T-helper 2 cell treated with Interferon-gamma antibody and Interleukin-4, amounts not matched to agents 100 ng/mL and 5 ng/mL, for 36 hours (primary cell): ENCODE data around the gene HADHB. TPM values are rescaled to one million over a fixed set of nuclear protein-coding genes. Genes with fewer than 3 reads are reported as not detected.
"Not testable (repeated sequence)": the region's sequence is repeated elsewhere in the genome, so short reads cannot be mapped to it uniquely, and the experiment has no call there.

Experiments
- intact Hi-C: fragments of 100-400 bp; cut with micrococcal nuclease; formaldehyde crosslinking; loops from one replicate; pipeline ENCODE4 v1.15.1; 2023
- total RNA-seq: library from RNA; stranded (reverse); gene quantifications from 2 replicates; pipeline ENCODE4 v1.2.3, GENCODE V29; 2022

Gene HADHB
- total RNA-seq, 1 donor from 2014 or later: 56.9 TPM

- intact Hi-C loops: no loop called here
Measured at GRCh38 chr2:26290001-26290400, 45.3 kb downstream of the HADHB start.

GRCh38 chr2:26292646-26293045 is 47.9 kb downstream of the HADHB start:
- intact Hi-C loops: no loop called here

- intact Hi-C loops: no loop called here
Measured at GRCh38 chr2:26295511-26295910, 50.8 kb downstream of the HADHB start.

GRCh38 chr2:26297061-26297460 is 52.3 kb downstream of the HADHB start:
- intact Hi-C loops: no loop called here

- intact Hi-C loops: no loop called here
Measured at GRCh38 chr2:26298286-26298637, 53.5 kb downstream of the HADHB start.

- intact Hi-C loops: no loop called here
Measured at GRCh38 chr2:26298638-26299393, 54.1 kb downstream of the HADHB start.

- intact Hi-C loops: no loop called here
Measured at GRCh38 chr2:26299471-26300101, 54.8 kb downstream of the HADHB start.

GRCh38 chr2:26300234-26300925 is 55.6 kb downstream of the HADHB start:
- intact Hi-C loops: no loop called here

GRCh38 chr2:26302846-26303245 is 58.1 kb downstream of the HADHB start:
- intact Hi-C loops: no loop called here

- intact Hi-C loops: not testable (repeated sequence)
Measured at GRCh38 chr2:26305094-26305493, 60.4 kb downstream of the HADHB start.

- intact Hi-C loops: no loop called here
Measured at GRCh38 chr2:26305540-26305939, 60.8 kb downstream of the HADHB start.

- intact Hi-C loops: no loop called here
Measured at GRCh38 chr2:26309921-26310320, 65.2 kb downstream of the HADHB start.

GRCh38 chr2:26312471-26312870 is 67.7 kb downstream of the HADHB start:
- intact Hi-C loops: no loop called here

GRCh38 chr2:26313446-26313845 is 68.7 kb downstream of the HADHB start:
- intact Hi-C loops: no loop called here

GRCh38 chr2:26314243-26314642 is 69.5 kb downstream of the HADHB start:
- intact Hi-C loops: no loop called here

GRCh38 chr2:26316041-26316440 is 71.3 kb downstream of the HADHB start:
- intact Hi-C loops: no loop called here

GRCh38 chr2:26316845-26317244 is 72.1 kb downstream of the HADHB start:
- intact Hi-C loops: no loop called here

- intact Hi-C loops: no loop called here
Measured at GRCh38 chr2:26317377-26318105, 72.8 kb downstream of the HADHB start.

GRCh38 chr2:26318950-26319349 is 74.2 kb downstream of the HADHB start:
- intact Hi-C loops: no loop called here

GRCh38 chr2:26324479-26324878 is 79.7 kb downstream of the HADHB start:
- intact Hi-C loops: not testable (repeated sequence)

GRCh38 chr2:26324903-26325302 is 80.2 kb downstream of the HADHB start:
- intact Hi-C loops: no loop called here

GRCh38 chr2:26325851-26326250 is 81.1 kb downstream of the HADHB start:
- intact Hi-C loops: no loop called here
